Thoracic aorta (tissue), 2 donors: Measurements from ENCODE around the gene EGFLAM. TPM values are rescaled to one million over a fixed set of nuclear protein-coding genes. Genes with fewer than 3 reads are reported as not detected.

ENCODE experiments used
- ATAC-seq: fragments of 150-250 bp; one replicate; pipeline ENCODE4 v1.8.0; 2017; ENCODE audit warnings: low read depth; ENCODE audit not compliant: insufficient number of reproducible peaks, low FRiP score
- DNase-seq: peaks from one replicate; pipeline ENCODE4 v3.0.0-alpha.2; 2020; ENCODE audit warnings: low spot score
- H3K27ac ChIP-seq, 2 donors: fragments of 200-600 bp; sonication (generic); 1 replicate in 1 of 2; 2 replicates in 1 of 2; pipeline ENCODE4 v1.5.1; 2016; ENCODE audit warnings: mild to moderate bottlenecking in 2 of 2, moderate library complexity in 2 of 2
- H3K27me3 ChIP-seq: fragments of 200-600 bp; sonication (generic); replicated peaks from 2 replicates; pipeline ENCODE4 v1.6.0; 2016; ENCODE audit warnings: mild to moderate bottlenecking; ENCODE audit not compliant: insufficient read depth
- H3K36me3 ChIP-seq: fragments of 200-600 bp; sonication (generic); one replicate; pipeline ENCODE4 v1.5.1; 2016
- H3K4me1 ChIP-seq, 2 donors: fragments of 200-600 bp; sonication (generic); 1 replicate in 1 of 2; 2 replicates in 1 of 2; pipeline versions ENCODE4 v1.5.1 to v1.6.0; 2016; ENCODE audit warnings: low read depth in 2 of 2, mild to moderate bottlenecking in 1 of 2; ENCODE audit not compliant: control insufficient read depth in 1 of 2
- H3K4me3 ChIP-seq: fragments of 200-600 bp; sonication (generic); 2 replicates; pipeline ENCODE4 v1.5.1; 2016; ENCODE audit warnings: mild to moderate bottlenecking
- H3K9me3 ChIP-seq: fragments of 200-600 bp; sonication (generic); 2 replicates; pipeline ENCODE4 v1.5.1; 2016
- total RNA-seq, 2 donors: library from RNA; depleted of rRNA; stranded (reverse); fragments of >200 nt; gene quantifications; one replicate each; pipeline versions ENCODE4 v1.1.0 to v1.2.3, GENCODE V29; 2016
- TF ChIP-seq, protein P1 (sequence below): fragments of 200-600 bp; sonication (generic); IDR thresholded peaks from one replicate; pipeline ENCODE4 v1.5.1; 2019; ENCODE audit warnings: antibody characterized with exemption

The EGFLAM gene
- total RNA-seq, 2 donors from 2014 or later = 10.7 to 23.4 TPM

DNA sequence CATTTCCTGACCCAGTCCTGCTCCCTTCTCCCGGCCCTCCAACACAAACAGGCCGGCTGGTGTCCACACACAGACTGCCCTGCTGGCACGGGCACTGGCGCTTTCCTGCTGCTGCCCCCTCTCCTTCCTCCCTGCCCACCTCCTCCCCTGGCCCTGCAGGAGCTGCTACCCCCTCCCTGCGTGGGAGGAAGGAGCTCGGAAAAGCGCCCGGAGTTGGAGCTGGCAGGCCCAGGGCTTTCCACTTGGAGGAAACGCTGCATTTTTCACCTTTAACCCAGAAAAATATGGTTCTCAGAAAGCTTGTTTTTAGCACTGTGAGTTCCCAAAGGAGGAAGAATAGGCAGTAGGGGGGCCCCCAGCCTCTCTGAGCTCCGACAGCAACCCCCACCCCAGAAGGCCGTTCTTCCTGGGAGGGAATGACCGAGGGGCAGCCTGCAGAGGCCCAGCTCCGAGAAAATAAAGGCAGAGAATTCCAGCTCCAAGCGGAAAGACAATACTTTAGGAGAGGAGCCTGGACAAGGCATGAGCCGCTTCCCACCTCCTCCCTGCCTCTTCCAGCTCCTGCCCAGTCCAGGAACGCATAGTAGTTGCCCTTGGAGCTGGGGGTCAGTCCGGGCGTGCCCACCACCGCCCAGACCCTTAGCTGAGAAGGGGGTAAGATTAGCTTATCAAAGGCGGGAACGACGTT is 209.1 kb downstream of the EGFLAM start:
- H3K4me1 ChIP-seq = peaks cover 59 to 80% of the 10 kb centered on the region in 2 donors
- ATAC-seq (peak; percentile 31), DNase-seq (peak; percentile 64)
- H3K9me3 ChIP-seq = no peaks in the 10 kb centered on the region
- no peaks in the 10 kb centered on the region for H3K27me3 ChIP-seq
- H3K36me3 ChIP-seq = no peaks in the 10 kb centered on the region
- TF ChIP-seq, protein P1, sequence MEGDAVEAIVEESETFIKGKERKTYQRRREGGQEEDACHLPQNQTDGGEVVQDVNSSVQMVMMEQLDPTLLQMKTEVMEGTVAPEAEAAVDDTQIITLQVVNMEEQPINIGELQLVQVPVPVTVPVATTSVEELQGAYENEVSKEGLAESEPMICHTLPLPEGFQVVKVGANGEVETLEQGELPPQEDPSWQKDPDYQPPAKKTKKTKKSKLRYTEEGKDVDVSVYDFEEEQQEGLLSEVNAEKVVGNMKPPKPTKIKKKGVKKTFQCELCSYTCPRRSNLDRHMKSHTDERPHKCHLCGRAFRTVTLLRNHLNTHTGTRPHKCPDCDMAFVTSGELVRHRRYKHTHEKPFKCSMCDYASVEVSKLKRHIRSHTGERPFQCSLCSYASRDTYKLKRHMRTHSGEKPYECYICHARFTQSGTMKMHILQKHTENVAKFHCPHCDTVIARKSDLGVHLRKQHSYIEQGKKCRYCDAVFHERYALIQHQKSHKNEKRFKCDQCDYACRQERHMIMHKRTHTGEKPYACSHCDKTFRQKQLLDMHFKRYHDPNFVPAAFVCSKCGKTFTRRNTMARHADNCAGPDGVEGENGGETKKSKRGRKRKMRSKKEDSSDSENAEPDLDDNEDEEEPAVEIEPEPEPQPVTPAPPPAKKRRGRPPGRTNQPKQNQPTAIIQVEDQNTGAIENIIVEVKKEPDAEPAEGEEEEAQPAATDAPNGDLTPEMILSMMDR = no peak
- H3K27ac ChIP-seq = peak overlapping the region; percentile 93 to 94
- H3K4me3 ChIP-seq = peak overlapping the region; percentile 52

DNA sequence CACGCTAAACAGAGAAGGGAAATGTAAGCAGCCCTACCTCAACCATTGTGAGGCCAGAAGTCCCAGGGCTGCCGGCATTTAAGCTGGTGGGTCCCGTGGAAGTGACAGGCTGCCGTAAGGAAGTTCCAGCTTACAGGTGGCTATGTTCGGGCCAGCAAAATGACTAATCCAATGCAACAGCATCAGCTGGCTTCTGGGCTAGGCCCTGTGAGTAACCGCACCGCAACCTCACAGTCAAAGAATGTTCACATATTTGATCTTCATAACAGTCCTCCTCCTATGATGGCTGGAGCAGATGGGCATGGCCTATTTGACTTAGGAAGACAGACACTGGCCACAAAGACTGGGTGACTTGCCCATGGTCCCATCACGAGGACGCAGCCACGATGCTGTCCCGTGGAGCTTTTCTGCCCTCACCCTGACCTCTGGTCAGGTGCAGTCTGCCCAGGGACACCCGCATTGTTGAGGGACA is 209.9 kb downstream of the EGFLAM start:
- DNase-seq = peak; percentile 57
- Histone ChIP-seq H3K36me3 (no peaks in the 10 kb centered on the region), H3K27ac (peak overlapping the region; percentile 93 to 94), H3K4me1 (peaks cover 52 to 73% of the 10 kb centered on the region in 2 donors), H3K4me3 (peak overlapping the region; percentile 52), H3K9me3 (no peaks in the 10 kb centered on the region), H3K27me3 (no peaks in the 10 kb centered on the region)
- ATAC-seq = peak; percentile 22
- TF ChIP-seq, protein P1 = no peak

DNA sequence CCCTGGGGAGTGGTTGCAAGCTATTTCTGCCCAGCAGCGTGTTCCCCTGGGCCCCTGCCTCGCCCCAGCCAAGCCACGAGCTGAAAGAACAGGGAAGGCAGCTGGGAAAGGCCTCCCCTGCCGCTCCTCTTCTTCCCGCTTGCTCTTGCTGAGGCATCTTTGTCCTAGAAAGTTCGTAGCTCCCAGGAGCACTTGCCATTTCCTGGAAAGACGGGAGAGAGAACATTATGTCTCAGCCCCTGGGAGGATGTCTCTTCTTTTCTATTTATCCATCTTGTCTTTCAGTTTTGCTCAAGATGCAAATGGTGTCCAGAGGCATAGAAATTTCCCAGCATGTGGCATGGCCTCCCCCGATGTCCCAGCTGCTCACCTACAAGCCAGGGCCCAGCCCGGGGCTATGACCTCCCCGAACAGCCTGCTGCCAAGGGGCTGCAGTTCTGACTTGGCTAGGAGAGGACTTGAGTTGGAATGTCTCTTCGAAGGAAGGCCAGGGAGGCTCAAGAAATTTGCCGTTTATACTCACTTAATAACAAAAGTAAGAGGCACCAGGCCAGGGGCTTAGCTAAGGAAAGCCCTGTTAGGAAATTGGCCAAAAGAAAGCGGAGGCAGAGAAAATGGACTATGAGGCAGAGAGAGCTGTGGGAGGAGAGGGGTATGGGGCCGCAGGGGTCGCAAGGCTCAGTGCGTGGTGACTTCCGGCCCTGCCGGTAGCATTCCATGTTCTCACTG is 210.8 kb downstream of the EGFLAM start:
- TF ChIP-seq, protein P1 = no peak
- DNase-seq = no peak
- Histone ChIP-seq H3K4me1 (peaks cover 45 to 64% of the 10 kb centered on the region in 2 donors), H3K4me3 (peak overlapping the region; percentile 54), H3K27me3 (no peaks in the 10 kb centered on the region), H3K36me3 (no peaks in the 10 kb centered on the region), H3K9me3 (no peaks in the 10 kb centered on the region), H3K27ac (peak overlapping the region; percentile 93 to 94)
- no peak for ATAC-seq

DNA sequence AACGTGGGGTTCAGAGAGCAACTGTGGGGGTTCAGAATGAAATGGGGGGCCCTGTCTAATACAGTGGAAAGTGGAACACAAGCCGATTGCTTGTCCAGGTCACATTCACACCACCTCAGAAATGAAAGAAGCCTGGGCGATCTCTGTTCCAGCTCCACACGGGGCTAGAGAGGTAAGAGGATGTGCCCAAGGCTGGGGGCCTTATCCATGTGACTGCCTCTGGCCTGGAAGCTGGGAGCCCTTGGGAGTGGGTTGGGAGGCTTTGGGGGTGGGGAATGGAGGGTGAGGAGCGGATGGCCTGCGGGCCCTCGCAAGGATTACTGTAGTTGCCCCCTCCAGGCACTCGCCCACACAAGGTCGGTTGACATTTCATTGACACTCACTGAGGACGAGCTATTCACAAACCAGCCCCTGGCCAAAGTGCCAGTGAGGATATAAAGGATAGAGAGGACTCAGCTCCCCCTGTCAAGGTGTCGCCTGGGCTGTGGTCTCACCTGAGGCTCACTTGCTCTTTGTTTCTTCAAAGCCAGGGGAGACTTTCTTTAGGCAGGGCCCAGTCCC is 211.4 kb downstream of the EGFLAM start:
- H3K4me3 ChIP-seq = peak overlapping the region; percentile 54
- H3K27me3 ChIP-seq = no peaks in the 10 kb centered on the region
- DNase-seq (no peak), ATAC-seq (no peak)
- TF ChIP-seq, protein P1 = no peak
- no peaks in the 10 kb centered on the region for H3K36me3 ChIP-seq
- H3K9me3 ChIP-seq = no peaks in the 10 kb centered on the region
- H3K27ac ChIP-seq = peak overlapping the region; percentile 93 to 94
- H3K4me1 ChIP-seq = peaks cover 41 to 57% of the 10 kb centered on the region in 2 donors

DNA sequence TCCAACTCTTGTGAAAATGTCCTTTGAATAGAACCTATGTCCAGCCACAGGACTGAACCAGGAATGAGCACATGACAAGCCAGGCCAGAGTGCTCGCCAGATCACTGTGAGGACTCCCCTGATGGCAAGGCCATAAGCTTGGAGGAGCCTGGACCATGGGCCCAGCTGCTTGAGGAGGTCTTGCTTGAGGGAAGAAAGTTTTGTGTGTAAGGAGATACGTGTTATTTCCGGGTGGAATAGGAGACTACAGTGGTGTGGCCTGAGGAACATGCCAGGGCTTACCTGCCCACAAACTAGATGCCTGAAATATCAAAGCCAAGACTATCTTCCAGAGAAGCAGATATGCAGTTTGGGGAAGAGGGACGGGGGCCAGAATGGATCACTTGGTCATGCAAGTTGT is 213.3 kb downstream of the EGFLAM start:
- no peak overlapping the region for H3K27ac ChIP-seq
- ATAC-seq = no peak
- no peaks in the 10 kb centered on the region for H3K36me3 ChIP-seq
- H3K4me1 ChIP-seq = peaks cover 29 to 38% of the 10 kb centered on the region in 2 donors
- DNase-seq = no peak
- no peaks in the 10 kb centered on the region for H3K9me3 ChIP-seq
- H3K4me3 ChIP-seq = no peak overlapping the region
- TF ChIP-seq, protein P1 = no peak
- H3K27me3 ChIP-seq = no peaks in the 10 kb centered on the region
